ENCODE measurements around the gene CFP. TPM values are rescaled to one million over a fixed set of nuclear protein-coding genes. Genes with fewer than 3 reads are reported as not detected.
A peak's percentile ranks its signal among the peaks of the same experiment; 100 is the strongest.

CFP gene
- polyA plus RNA-seq, 1 of the 3 experiments (the other 2 are of a cell fraction): 0.03 TPM

- POLR2A ChIA-PET: interaction anchor here (1.5 kb wide), 1 partner anchor 38 kb away, joined by 6 read pairs; the partner anchor contains the start of gene TIMP1
- Histone ChIP-seq H3K27me3 (ENCODE audit: insufficient read depth) (peaks cover 19% of the 10 kb centered on the region), H3K4me2 (no peak overlapping the region), H3K79me2 (ENCODE audit: insufficient read depth) (no peaks in the 10 kb centered on the region), H3K9me3 (no peaks in the 10 kb centered on the region), H3K9me2 (no peaks in the 10 kb centered on the region), H3K4me3 (ENCODE audit: low read depth in 2 of 2, low read length in 1 of 2) (peak overlapping the region in 1 of 2 experiments; percentile 28; a peak in 1 of 4 replicates), H3K9ac (no peak overlapping the region), H3K27ac (ENCODE audit: low read depth in 2 of 2, low read length in 1 of 2) (peak overlapping the region in 1 of 2 experiments; percentile 65; a peak in 1 of 4 replicates), H3F3A (replicated peaks; ENCODE audit: insufficient read depth) (no peaks in the 10 kb centered on the region), H2AFZ (ENCODE audit: low read depth) (no peak overlapping the region), H4K20me1 (ENCODE audit: insufficient read depth) (no peaks in the 10 kb centered on the region), H3K36me3 (replicated peaks in 1 of 2; ENCODE audit: control insufficient read depth in 1 of 2, insufficient read depth in 2 of 2, low read length in 1 of 2) (no peaks in the 10 kb centered on the region), H3K4me1 (ENCODE audit: control insufficient read depth in 1 of 2, insufficient read depth in 2 of 2, low read depth in 1 of 2, low read length in 1 of 2) (peaks cover 0 to 9% of the 10 kb centered on the region in 2 experiments; a peak in 1 of 4 replicates)
- CTCF ChIA-PET: interaction anchor here (0.7 to 1.2 kb wide), 3 partner anchors 12 to 80 kb away, joined by 3 to 4 read pairs (median 4); partner anchors contain the start of gene TIMP1
- no peak for DNase-seq
- TF ChIP-seq JUND (IDR thresholded peaks at IDR 0.05): no peak
- no peak for TF ChIP-seq RXRA (IDR thresholded peaks at IDR 0.05; ENCODE audit: borderline replicate concordance, low read depth)
- WGBS (ENCODE audit: low lambda C conversion rate): 44% methylated on average over 9 of the region's 9 CpGs
These were observed 9.4 kb downstream of the CFP start for GRCh38 chrX:47620303-47620685.

- peak; percentile 94 for DNase-seq
- Histone ChIP-seq H3K27ac (ENCODE audit: low read depth in 2 of 2, low read length in 1 of 2) (peak within 1 kb of the TSS in 1 of 2 experiments; percentile 65; a peak in 1 of 4 replicates), H4K20me1 (ENCODE audit: insufficient read depth) (no peaks in the 10 kb centered on the region), H3K9ac (no peak within 1 kb of the TSS), H3F3A (replicated peaks; ENCODE audit: insufficient read depth) (no peaks in the 10 kb centered on the region), H3K9me3 (no peaks in the 10 kb centered on the region), H3K4me3 (ENCODE audit: low read depth in 2 of 2, low read length in 1 of 2) (peak within 1 kb of the TSS; percentile 48 to 51), H3K9me2 (no peaks in the 10 kb centered on the region), H3K4me2 (peak within 1 kb of the TSS; percentile 59; the same call in 1 of the 2 replicates), H3K79me2 (ENCODE audit: insufficient read depth) (no peaks in the 10 kb centered on the region), H2AFZ (ENCODE audit: low read depth) (no peak within 1 kb of the TSS), H3K27me3 (ENCODE audit: insufficient read depth) (peaks cover 13% of the 10 kb centered on the region), H3K36me3 (replicated peaks in 1 of 2; ENCODE audit: control insufficient read depth in 1 of 2, insufficient read depth in 2 of 2, low read length in 1 of 2) (no peaks in the 10 kb centered on the region), H3K4me1 (ENCODE audit: control insufficient read depth in 1 of 2, insufficient read depth in 2 of 2, low read depth in 1 of 2, low read length in 1 of 2) (peaks cover 0 to 9% of the 10 kb centered on the region in 2 experiments; a peak in 1 of 4 replicates)
- 46% methylated on average over 29 of the region's 88 CpGs for WGBS (ENCODE audit: low lambda C conversion rate)
- POLR2A ChIA-PET: interaction anchor here (1.5 kb wide), 1 partner anchor 38 kb away, joined by 6 read pairs; the partner anchor contains the start of gene TIMP1
- CTCF ChIA-PET: interaction anchor here (0.7 to 1.7 kb wide), 4 partner anchors 12 to 79 kb away, joined by 3 to 6 read pairs (median 4); partner anchors contain the start of gene TIMP1
- TF ChIP-seq RAD21 (IDR thresholded peaks at IDR 0.05; ENCODE audit: low read length) (peak; percentile 29; the same call in 1 of the 2 replicates), MAX (IDR thresholded peaks at IDR 0.05; ENCODE audit: low read depth) (no peak), CTCF (IDR thresholded peaks at IDR 0.05) (0 out of 2 replicates have a peak, but pooled peaks have one; percentile 14), ELF1 (IDR thresholded peaks at IDR 0.05) (no peak), CHD2 (IDR thresholded peaks at IDR 0.05; ENCODE audit: low read length, partially characterized antibody) (peak; percentile 93), REST (IDR thresholded peaks at IDR 0.05; ENCODE audit: low read depth, low read length) (peak; percentile 98), NRF1 (IDR thresholded peaks at IDR 0.05; ENCODE audit: low read depth, low read length) (peak; percentile 72)
These were observed 10.0 kb downstream of the CFP start, which contains the start of gene SYN1 for GRCh38 chrX:47619486-47620302. SYN1 (minus strand) TSS chrX:47619857; CDS start chrX:47619728, 129 bp downstream.
